Esophagus (tissue), 2 donors: ENCODE data around the gene KRT13. TPM values are rescaled to one million over a fixed set of nuclear protein-coding genes. Genes with fewer than 3 reads are reported as not detected.

ENCODE experiments used
- H3K27ac ChIP-seq, 2 donors: one replicate each; pipeline ENCODE4 v1.5.1; 2013; ENCODE audit warnings: low read depth in 2 of 2, mild to moderate bottlenecking in 2 of 2, inconsistent platforms in 1 of 2, low read length in 1 of 2, moderate library complexity in 1 of 2
- H3K27me3 ChIP-seq, 2 donors: one replicate each; pipeline ENCODE4 v1.6.1; 2013; ENCODE audit warnings: low read length in 2 of 2, control low read depth in 1 of 2, mild to moderate bottlenecking in 1 of 2; ENCODE audit not compliant: insufficient read depth in 2 of 2, control insufficient read depth in 1 of 2
- H3K36me3 ChIP-seq, 2 donors: one replicate each; pipeline ENCODE4 v1.6.1; 2013; ENCODE audit warnings: low read length in 1 of 2; ENCODE audit not compliant: control insufficient read depth in 2 of 2, insufficient read depth in 2 of 2
- H3K4me1 ChIP-seq, 2 donors: one replicate each; pipeline ENCODE4 v1.6.1; 2013; ENCODE audit warnings: low read length in 1 of 2; ENCODE audit not compliant: control insufficient read depth in 2 of 2, insufficient read depth in 2 of 2
- H3K4me3 ChIP-seq, 2 donors: one replicate each; pipeline ENCODE4 v1.5.1; 2013; ENCODE audit warnings: low read length in 2 of 2, mild to moderate bottlenecking in 2 of 2, low read depth in 1 of 2, moderate library complexity in 1 of 2
- H3K9me3 ChIP-seq, 2 donors: one replicate each; pipeline ENCODE4 v1.6.1; 2013; ENCODE audit warnings: mild to moderate bottlenecking in 2 of 2, low read depth in 1 of 2, low read length in 1 of 2, moderate library complexity in 1 of 2; ENCODE audit not compliant: control insufficient read depth in 2 of 2, insufficient read depth in 1 of 2
- WGBS, 2 donors: extraction: QIAGEN DNeasy Blood & Tissue Kit; methylation state at CpG; one replicate each; pipeline ENCODE4 v1.1.7; 2013; 5-methylcytosine and 5-hydroxymethylcytosine counted together
- polyA plus RNA-seq, 2 donors: library from polyadenylated mRNA; stranded (reverse); fragments of 200-250 nt; gene quantifications; one replicate each; pipeline ENCODE4 v1.2.3, GENCODE V29; 2013
- donor health status: healthy with polysubstance abuse.
- donor health status: Bipolar disorder and iron deficiency.

Gene KRT13
- polyA plus RNA-seq, 2 donors = 46,015 to 60,858 TPM

DNA sequence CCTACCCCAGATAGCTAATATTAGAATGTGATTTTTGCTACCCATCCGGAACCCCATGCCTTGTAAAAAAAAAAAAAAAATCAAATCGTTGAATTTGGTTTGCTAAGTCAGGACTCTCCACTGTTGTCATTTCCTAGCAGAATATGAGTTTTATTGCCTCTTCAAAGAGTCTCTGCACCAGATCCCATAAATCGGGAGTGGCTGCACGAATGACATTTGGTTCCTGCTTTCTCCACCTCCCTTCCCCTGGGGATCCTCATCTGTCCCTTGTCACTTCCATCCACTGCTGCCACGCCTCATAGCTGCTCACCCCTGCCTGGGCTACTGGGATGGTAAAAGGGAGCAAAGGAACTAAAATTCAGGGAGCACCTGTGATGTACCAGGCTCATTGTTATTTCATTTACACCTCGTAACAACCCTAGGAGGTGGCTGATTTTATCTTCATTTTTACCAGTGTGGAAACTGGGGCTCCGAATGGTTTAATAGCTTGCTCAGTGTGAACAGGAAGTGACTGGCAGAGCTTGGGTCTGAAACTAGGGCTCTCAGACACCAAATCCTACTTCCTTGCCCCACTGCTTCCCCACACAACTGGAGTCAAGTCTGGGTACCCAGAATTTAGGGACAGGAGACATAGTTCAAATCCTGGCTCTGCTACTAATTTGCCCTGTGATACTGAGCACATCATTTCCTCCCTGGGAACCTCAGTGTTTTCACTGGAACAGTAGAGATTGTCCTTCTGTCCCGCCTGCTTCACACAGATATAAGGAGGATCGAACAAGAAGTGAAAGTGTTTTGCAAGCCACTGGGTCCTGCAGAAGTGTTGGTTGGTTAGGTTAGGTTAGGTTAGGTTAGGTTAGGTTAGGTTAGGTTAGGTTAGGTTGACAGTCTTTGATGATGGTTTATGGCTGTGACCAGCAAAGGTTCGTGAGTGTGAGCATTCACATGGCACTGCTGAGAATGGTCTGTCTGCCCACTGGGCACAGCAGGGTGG is 15.1 kb downstream of the KRT13 start:
- peaks cover 0 to 3% of the 10 kb centered on the region in 2 donors for H3K4me1 ChIP-seq
- H3K36me3 ChIP-seq = no peaks in the 10 kb centered on the region
- WGBS, 2 donors = 74 to 82% methylated on average over 10 of the region's 10 CpGs
- no peak overlapping the region for H3K27ac ChIP-seq
- no peaks in the 10 kb centered on the region for H3K9me3 ChIP-seq
- H3K4me3 ChIP-seq = no peak overlapping the region
- no peaks in the 10 kb centered on the region for H3K27me3 ChIP-seq

DNA sequence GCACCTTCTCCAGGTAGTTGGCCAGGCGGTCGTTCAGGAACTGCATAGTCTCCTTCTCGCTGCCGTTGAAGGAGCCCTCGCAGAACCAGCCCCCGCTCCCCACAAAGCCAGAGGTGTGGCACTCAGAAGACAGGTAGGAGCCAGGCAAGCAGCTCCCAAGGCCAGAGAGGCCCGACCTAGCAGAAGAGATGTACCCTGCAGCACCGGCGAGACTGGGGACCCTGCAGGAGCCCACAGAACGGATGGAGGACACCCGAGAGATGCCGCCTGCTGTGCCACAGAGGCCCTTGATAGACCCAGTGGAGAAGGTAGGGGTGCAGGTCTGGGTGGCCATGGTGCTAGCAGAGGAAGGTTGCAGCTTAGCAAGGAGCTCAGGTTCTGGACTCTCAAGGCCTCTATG is 15.9 kb downstream of the KRT13 start, which contains the start of gene KRT36:
KRT36 (minus strand) TSS at position 380 of the 400 bp plus-strand sequence; CDS start at position 334, 46 bp downstream.
- peaks cover 0 to 3% of the 10 kb centered on the region in 2 donors for H3K4me1 ChIP-seq
- H3K4me3 ChIP-seq = no peak within 1 kb of the TSS
- H3K9me3 ChIP-seq = no peaks in the 10 kb centered on the region
- WGBS, 2 donors = 94% methylated on average over 12 of the region's 12 CpGs
- no peaks in the 10 kb centered on the region for H3K27me3 ChIP-seq
- no peaks in the 10 kb centered on the region for H3K36me3 ChIP-seq
- no peak within 1 kb of the TSS for H3K27ac ChIP-seq

DNA sequence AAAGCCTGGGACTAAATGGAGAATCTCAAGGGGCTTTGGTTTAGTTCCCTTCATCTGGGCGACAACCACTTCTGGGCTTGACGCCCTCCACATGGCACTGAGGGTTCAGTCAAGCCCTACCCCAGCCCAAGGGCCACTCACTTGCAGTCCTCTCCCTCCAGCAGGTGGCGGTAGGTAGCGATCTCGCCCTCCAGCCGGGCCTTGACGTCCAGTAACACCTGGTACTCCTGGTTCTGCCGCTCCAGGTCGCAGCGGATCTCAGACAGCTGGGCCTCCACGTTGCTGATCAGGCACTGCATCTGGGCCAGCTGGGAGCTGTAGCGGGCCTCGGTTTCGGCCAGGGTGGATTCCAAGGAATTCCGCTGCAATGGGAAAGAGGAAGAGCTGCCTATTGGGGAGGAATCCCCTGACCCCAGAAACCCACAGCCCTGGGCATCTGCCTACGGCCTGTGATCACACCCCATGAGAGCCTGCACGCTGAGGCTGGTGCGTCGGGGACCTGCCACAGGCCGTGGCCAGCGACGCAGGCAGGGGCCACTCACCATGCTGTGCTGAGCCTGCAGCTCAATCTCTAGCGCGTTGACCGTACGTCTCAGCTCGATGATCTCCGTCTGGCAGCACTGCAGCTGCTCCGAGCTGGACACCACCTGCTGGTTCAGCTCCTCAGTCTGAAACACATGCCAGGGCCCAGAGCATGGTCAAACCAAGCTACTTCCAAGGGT is 18.4 kb downstream of the KRT13 start:
- no peak overlapping the region for H3K4me3 ChIP-seq
- no peaks in the 10 kb centered on the region for H3K9me3 ChIP-seq
- no peaks in the 10 kb centered on the region for H3K27me3 ChIP-seq
- no peak overlapping the region for H3K27ac ChIP-seq
- WGBS, 2 donors = 75 to 76% methylated on average over 29 of the region's 29 CpGs
- no peaks in the 10 kb centered on the region for H3K4me1 ChIP-seq
- H3K36me3 ChIP-seq = no peaks in the 10 kb centered on the region

DNA sequence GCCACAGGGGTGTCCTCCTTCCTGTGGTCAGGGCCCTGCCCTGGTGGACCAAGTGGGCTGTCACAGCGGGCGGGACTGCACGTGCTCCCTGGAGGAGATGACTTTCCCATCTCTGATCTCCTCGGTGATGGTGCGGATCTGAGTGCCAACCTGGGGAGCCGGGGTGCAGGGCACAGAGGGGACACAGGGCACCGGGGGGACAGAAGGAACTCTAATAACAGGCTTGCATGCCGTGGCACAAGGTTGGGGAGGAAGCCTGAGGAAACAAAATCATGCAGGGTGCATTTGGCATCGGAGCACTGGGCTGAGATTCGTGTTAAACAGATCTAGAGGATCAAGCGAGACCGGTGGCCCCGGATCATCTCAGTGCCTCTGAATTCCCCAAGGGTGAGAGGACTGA is 19.1 kb downstream of the KRT13 start:
- 93 to 95% methylated on average over 13 of the region's 13 CpGs for WGBS, 2 donors
- Histone ChIP-seq H3K4me3 (no peak overlapping the region), H3K36me3 (no peaks in the 10 kb centered on the region), H3K27ac (no peak overlapping the region), H3K9me3 (no peaks in the 10 kb centered on the region), H3K4me1 (no peaks in the 10 kb centered on the region), H3K27me3 (no peaks in the 10 kb centered on the region)

DNA sequence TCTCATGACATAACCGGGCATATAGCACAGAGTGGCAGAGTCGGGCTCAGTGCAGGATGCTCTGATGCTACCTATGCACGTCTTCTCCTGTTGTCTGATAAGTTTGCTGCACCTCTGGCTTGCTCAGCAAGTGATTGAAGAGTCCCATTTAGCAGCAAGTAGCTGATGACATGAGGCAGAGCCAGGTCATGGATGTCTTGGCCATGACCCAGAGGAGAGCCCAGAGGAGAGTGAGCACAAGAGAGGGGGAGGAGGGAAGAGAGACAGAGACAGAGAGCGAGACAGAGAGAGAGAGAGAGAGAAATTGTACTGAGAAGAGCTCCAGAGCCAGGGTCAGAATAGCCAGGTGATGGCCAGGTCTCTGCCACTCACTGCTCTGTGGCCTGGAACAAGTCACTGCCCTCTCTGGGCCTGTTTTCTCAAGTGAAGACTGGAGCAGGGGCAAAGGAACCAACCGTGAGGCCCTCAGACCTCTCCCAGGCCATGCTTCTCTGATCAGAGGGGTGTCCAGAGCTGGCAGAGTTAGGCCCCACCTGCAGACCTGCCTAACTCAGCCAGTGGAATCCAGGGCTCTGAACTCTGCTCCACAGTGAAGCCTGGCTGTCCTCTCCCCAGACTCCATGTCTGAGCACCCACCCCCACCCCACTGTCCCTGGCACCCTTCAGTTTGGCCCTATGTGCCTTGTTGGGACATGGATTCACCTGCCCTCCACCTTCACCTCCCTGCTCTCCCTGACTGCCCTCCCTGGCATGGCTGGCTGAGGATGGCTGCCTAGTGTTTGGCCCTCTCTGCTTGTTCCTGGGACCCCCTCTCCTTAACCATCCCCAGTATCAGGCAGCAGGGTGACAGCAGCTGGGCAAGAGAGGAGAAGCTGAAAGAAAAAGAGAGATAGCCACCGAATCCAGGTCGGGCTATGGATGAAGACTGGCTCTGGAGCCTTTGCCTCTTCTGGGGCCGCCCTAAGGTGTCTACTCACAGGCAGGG is 20.2 kb downstream of the KRT13 start:
- Histone ChIP-seq H3K4me1 (no peaks in the 10 kb centered on the region), H3K4me3 (no peak overlapping the region), H3K36me3 (no peaks in the 10 kb centered on the region), H3K27me3 (no peaks in the 10 kb centered on the region), H3K9me3 (no peaks in the 10 kb centered on the region), H3K27ac (no peak overlapping the region)
- WGBS, 2 donors = 84 to 85% methylated on average over 8 of the region's 8 CpGs

DNA sequence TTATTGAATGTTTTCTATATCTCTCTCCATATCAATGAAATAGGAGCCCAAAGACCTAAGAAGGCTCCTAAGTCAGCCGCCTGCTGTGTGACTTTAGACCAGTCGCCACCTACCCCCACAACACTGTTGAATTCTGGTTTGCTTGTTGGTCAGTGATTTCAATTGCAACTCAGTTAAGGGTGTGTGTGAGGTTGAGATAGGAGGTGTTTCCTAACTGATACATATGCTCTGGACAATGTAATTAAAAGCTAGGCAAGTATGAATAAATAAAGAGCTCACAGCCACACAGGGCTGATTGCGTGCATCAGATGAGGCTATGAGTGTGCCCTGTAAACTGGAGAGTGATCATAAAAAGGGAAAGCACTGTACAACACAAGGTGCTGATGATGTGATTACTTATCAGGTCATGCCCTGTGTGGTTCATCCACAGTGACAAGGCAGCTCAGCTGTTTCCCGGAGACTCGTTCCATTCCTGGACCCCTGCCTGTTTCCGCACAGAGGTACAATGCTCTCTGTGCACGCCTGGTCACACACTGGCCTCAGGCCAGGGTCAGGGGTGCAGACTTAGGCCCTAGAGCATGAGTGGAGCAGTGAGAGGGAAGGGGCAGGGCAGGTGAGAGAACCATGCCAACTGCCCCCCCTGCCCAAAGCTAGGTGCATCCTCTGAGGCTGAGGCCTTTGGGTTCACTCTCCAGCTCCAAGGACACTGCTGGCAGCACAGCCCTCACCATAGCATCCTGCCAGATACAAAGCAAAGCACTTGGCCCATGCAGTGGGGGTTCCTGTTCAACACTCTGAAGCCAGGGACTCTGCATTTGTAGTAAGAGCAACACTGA is 21.2 kb downstream of the KRT13 start:
- WGBS, 2 donors = 72% methylated on average over 7 of the region's 7 CpGs
- Histone ChIP-seq H3K4me1 (no peaks in the 10 kb centered on the region), H3K36me3 (no peaks in the 10 kb centered on the region), H3K27me3 (no peaks in the 10 kb centered on the region), H3K4me3 (no peak overlapping the region), H3K27ac (no peak overlapping the region), H3K9me3 (no peaks in the 10 kb centered on the region)

DNA sequence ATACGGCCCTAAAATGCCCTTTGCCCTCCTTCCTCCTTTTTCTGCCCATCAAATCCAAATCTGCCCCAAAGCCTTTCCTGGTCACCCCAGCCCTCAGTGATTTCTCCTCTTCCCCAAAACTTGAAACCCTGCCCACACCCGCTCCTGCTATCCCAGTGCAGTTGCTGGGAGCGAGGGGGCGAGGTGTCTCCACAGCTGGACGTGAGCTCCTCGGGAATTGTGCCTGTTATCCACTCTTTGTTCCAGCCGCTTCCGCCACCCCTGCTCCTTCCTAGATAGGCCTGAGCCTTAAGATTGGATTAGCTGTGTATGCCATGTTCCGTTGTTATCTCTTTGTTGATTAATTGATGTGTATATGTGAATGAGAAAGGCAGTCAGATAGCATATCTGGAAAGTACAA is 21.9 kb downstream of the KRT13 start:
- Histone ChIP-seq H3K36me3 (no peaks in the 10 kb centered on the region), H3K27ac (no peak overlapping the region), H3K4me1 (no peaks in the 10 kb centered on the region), H3K4me3 (no peak overlapping the region), H3K9me3 (no peaks in the 10 kb centered on the region), H3K27me3 (no peaks in the 10 kb centered on the region)
- 69 to 86% methylated on average over 9 of the region's 9 CpGs for WGBS, 2 donors

DNA sequence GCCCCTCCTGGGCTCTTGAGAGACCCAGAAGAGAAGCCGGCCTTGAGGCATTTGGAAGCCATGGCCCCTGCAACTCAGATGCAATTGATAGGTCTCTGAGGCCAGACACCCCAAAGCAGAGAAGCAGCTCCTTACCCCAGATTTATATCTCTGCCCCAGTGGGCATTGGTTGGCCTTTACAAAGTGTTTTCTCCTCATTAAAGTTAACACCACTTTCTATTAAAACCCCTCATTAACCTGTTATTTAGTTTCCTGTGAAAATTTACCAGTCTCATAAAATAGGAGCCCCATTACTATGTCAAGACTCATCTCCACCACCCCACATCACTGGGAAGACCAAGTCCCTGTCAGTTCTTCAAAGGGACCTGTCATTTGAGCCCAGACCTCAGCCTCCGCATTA is 24.4 kb downstream of the KRT13 start, which contains the start of gene KRT35:
KRT35 (minus strand) TSS at position 116 of the 400 bp plus-strand sequence; CDS start at position 62, 54 bp downstream.
- no peaks in the 10 kb centered on the region for H3K4me1 ChIP-seq
- H3K4me3 ChIP-seq = no peak within 1 kb of the TSS
- no peaks in the 10 kb centered on the region for H3K36me3 ChIP-seq
- H3K9me3 ChIP-seq = no peaks in the 10 kb centered on the region
- H3K27ac ChIP-seq = no peak within 1 kb of the TSS
- 93 to 98% methylated on average over 2 of the region's 2 CpGs for WGBS, 2 donors
- no peaks in the 10 kb centered on the region for H3K27me3 ChIP-seq
